Adrenal gland (tissue), 5 donors: ENCODE results near the gene RASGRF2.

Experiments
- CTCF ChIP-seq, 6 experiments: fragments of 450-650 bp in 4 of 6; fragments of 200-600 bp in 2 of 6; sonication (generic) in 1 of 6; IDR thresholded peaks; 1 replicate in 5 of 6; 2 replicates in 1 of 6; pipeline versions ENCODE4 v1.5.1 to v1.8.0; 2016 to 2021; ENCODE audit warnings: antibody characterized with exemption in 6 of 6, mild to moderate bottlenecking in 2 of 6, moderate library complexity in 1 of 6
- POLR2A ChIP-seq, 2 donors: fragments of 450-650 bp; IDR thresholded peaks; one replicate each; pipeline ENCODE4 v1.6.1; 2017; ENCODE audit warnings: antibody characterized with exemption in 2 of 2, mild to moderate bottlenecking in 2 of 2, moderate library complexity in 1 of 2
- donor health status: DM: no; HTN: no; CAD: no.

GRCh38 chr5:81068063-81068462 is 107.9 kb downstream of the RASGRF2 start:
- TF ChIP-seq CTCF (IDR thresholded peaks at IDR 0.05) (no peak), POLR2A (IDR thresholded peaks at IDR 0.05) (no peak)
